Measurements from ENCODE around the gene RIC8A. TPM values are rescaled to one million over a fixed set of nuclear protein-coding genes. Genes with fewer than 3 reads are reported as not detected.
"Not testable (repeated sequence)": the region's sequence is repeated elsewhere in the genome, so short reads cannot be mapped to it uniquely, and the experiment has no call there.

The RIC8A gene
- total RNA-seq, 1 donor from 2014 or later: 119 TPM

GRCh38 chr11:217704-218103 is 10.2 kb downstream of the RIC8A start:
- no peak for DNase-seq (ENCODE audit: low read depth in 2 of 2)

- no peak for DNase-seq (ENCODE audit: low read depth in 2 of 2)
Observed at GRCh38 chr11:218815-219593, 11.5 kb downstream of the RIC8A start.

GRCh38 chr11:220641-221215 is 13.2 kb downstream of the RIC8A start:
- DNase-seq (ENCODE audit: low read depth in 2 of 2): not testable (repeated sequence)

GRCh38 chr11:221539-221938 is 14.0 kb downstream of the RIC8A start:
- no peak for DNase-seq (ENCODE audit: low read depth in 2 of 2)

GRCh38 chr11:221998-222789 is 14.7 kb downstream of the RIC8A start:
- DNase-seq (ENCODE audit: low read depth in 2 of 2): no peak

GRCh38 chr11:223026-223789 is 15.7 kb downstream of the RIC8A start:
- DNase-seq (ENCODE audit: low read depth in 2 of 2): no peak

- no peak for DNase-seq (ENCODE audit: low read depth in 2 of 2)
Observed at GRCh38 chr11:223884-224283, 16.4 kb downstream of the RIC8A start.

GRCh38 chr11:224424-224823 is 16.9 kb downstream of the RIC8A start:
- no peak for DNase-seq (ENCODE audit: low read depth in 2 of 2)

GRCh38 chr11:225734-226453 is 18.4 kb downstream of the RIC8A start:
- no peak for DNase-seq (ENCODE audit: low read depth in 2 of 2)

GRCh38 chr11:227824-228379 is 20.4 kb downstream of the RIC8A start:
- DNase-seq (ENCODE audit: low read depth in 2 of 2): no peak

- no peak for DNase-seq (ENCODE audit: low read depth in 2 of 2)
Observed at GRCh38 chr11:230431-230830, 22.9 kb downstream of the RIC8A start.

GRCh38 chr11:232783-233565 is 25.5 kb downstream of the RIC8A start:
- DNase-seq (ENCODE audit: low read depth in 2 of 2): no peak

GRCh38 chr11:235180-235579 is 27.7 kb downstream of the RIC8A start:
- no peak for DNase-seq (ENCODE audit: low read depth in 2 of 2)

- no peak for DNase-seq (ENCODE audit: low read depth in 2 of 2)
Observed at GRCh38 chr11:235609-235996, 28.1 kb downstream of the RIC8A start.

- DNase-seq (ENCODE audit: low read depth in 2 of 2): peak; percentile 22 to 83
Observed at GRCh38 chr11:235997-236773, 28.7 kb downstream of the RIC8A start, which contains the start of gene SIRT3. SIRT3 (minus strand) TSS chr11:236342; CDS start chr11:236328, 14 bp downstream.

GRCh38 chr11:236774-237767 is 29.6 kb downstream of the RIC8A start, which contains the start of gene PSMD13:
PSMD13 (plus strand) TSS chr11:236976; CDS start chr11:237050, 74 bp downstream.
- peak; percentile 76 to 89 for DNase-seq (ENCODE audit: low read depth in 2 of 2)

- not testable (repeated sequence) for DNase-seq (ENCODE audit: low read depth in 2 of 2)
Observed at GRCh38 chr11:238346-238745, 30.8 kb downstream of the RIC8A start.

- no peak for DNase-seq (ENCODE audit: low read depth in 2 of 2)
Observed at GRCh38 chr11:240315-240714, 32.8 kb downstream of the RIC8A start.

All from dermis microvascular lymphatic vessel endothelial cell (primary cell).